Thoracic aorta (tissue), 2 donors: ENCODE results near the gene HOXC9. TPM values are rescaled to one million over a fixed set of nuclear protein-coding genes. Genes with fewer than 3 reads are reported as not detected.

Experiments used
- ATAC-seq: fragments of 150-250 bp; one replicate; pipeline ENCODE4 v1.8.0; 2017; ENCODE audit warnings: low read depth; ENCODE audit not compliant: insufficient number of reproducible peaks, low FRiP score
- DNase-seq: peaks from one replicate; pipeline ENCODE4 v3.0.0-alpha.2; 2020; ENCODE audit warnings: low spot score
- H3K27ac ChIP-seq, 2 donors: fragments of 200-600 bp; sonication (generic); 1 replicate in 1 of 2; 2 replicates in 1 of 2; pipeline ENCODE4 v1.5.1; 2016; ENCODE audit warnings: mild to moderate bottlenecking in 2 of 2, moderate library complexity in 2 of 2
- H3K27me3 ChIP-seq: fragments of 200-600 bp; sonication (generic); replicated peaks from 2 replicates; pipeline ENCODE4 v1.6.0; 2016; ENCODE audit warnings: mild to moderate bottlenecking; ENCODE audit not compliant: insufficient read depth
- H3K36me3 ChIP-seq: fragments of 200-600 bp; sonication (generic); one replicate; pipeline ENCODE4 v1.5.1; 2016
- H3K4me1 ChIP-seq, 2 donors: fragments of 200-600 bp; sonication (generic); 1 replicate in 1 of 2; 2 replicates in 1 of 2; pipeline versions ENCODE4 v1.5.1 to v1.6.0; 2016; ENCODE audit warnings: low read depth in 2 of 2, mild to moderate bottlenecking in 1 of 2; ENCODE audit not compliant: control insufficient read depth in 1 of 2
- H3K4me3 ChIP-seq: fragments of 200-600 bp; sonication (generic); 2 replicates; pipeline ENCODE4 v1.5.1; 2016; ENCODE audit warnings: mild to moderate bottlenecking
- H3K9me3 ChIP-seq: fragments of 200-600 bp; sonication (generic); 2 replicates; pipeline ENCODE4 v1.5.1; 2016
- CTCF ChIP-seq: fragments of 200-600 bp; sonication (generic); IDR thresholded peaks from one replicate; pipeline ENCODE4 v1.5.1; 2019; ENCODE audit warnings: antibody characterized with exemption
- total RNA-seq, 2 donors: library from RNA; depleted of rRNA; stranded (reverse); fragments of >200 nt; gene quantifications; one replicate each; pipeline versions ENCODE4 v1.1.0 to v1.2.3, GENCODE V29; 2016

The HOXC9 gene
- total RNA-seq, 2 donors from 2014 or later: not detected

GRCh38 chr12:54024127-54024526, 24.2 kb downstream of the HOXC9 start:
- Histone ChIP-seq H3K4me1 (peaks cover 10 to 23% of the 10 kb centered on the region in 2 donors), H3K36me3 (no peaks in the 10 kb centered on the region), H3K27ac (no peak overlapping the region), H3K27me3 (no peaks in the 10 kb centered on the region), H3K9me3 (no peaks in the 10 kb centered on the region), H3K4me3 (no peak overlapping the region)
- no peak for TF ChIP-seq CTCF
- ATAC-seq (no peak), DNase-seq (no peak)

GRCh38 chr12:54024581-54025305, 24.8 kb downstream of the HOXC9 start:
- H3K4me1 ChIP-seq: peaks cover 7 to 23% of the 10 kb centered on the region in 2 donors
- H3K4me3 ChIP-seq: no peak overlapping the region
- H3K27ac ChIP-seq: no peak overlapping the region
- H3K9me3 ChIP-seq: no peaks in the 10 kb centered on the region
- H3K36me3 ChIP-seq: no peaks in the 10 kb centered on the region
- ATAC-seq: no peak
- H3K27me3 ChIP-seq: no peaks in the 10 kb centered on the region
- no peak for DNase-seq
- no peak for TF ChIP-seq CTCF

- peaks cover 3% of the 10 kb centered on the region for H3K36me3 ChIP-seq
- no peak for DNase-seq
- no peak for ATAC-seq
- no peak overlapping the region for H3K4me3 ChIP-seq
- peaks cover 0 to 15% of the 10 kb centered on the region in 2 donors for H3K4me1 ChIP-seq
- no peak for TF ChIP-seq CTCF
- H3K27me3 ChIP-seq: no peaks in the 10 kb centered on the region
- H3K9me3 ChIP-seq: no peaks in the 10 kb centered on the region
- no peak overlapping the region for H3K27ac ChIP-seq
These were observed 25.8 kb downstream of the HOXC9 start for GRCh38 chr12:54025499-54026405.

GRCh38 chr12:54026640-54027441, 26.9 kb downstream of the HOXC9 start:
- Histone ChIP-seq H3K4me3 (no peak overlapping the region), H3K9me3 (no peaks in the 10 kb centered on the region), H3K4me1 (peaks cover 0 to 7% of the 10 kb centered on the region in 2 donors), H3K36me3 (peaks cover 3% of the 10 kb centered on the region), H3K27me3 (no peaks in the 10 kb centered on the region), H3K27ac (no peak overlapping the region)
- DNase-seq (no peak), ATAC-seq (no peak)
- TF ChIP-seq CTCF: no peak

- Histone ChIP-seq H3K4me1 (peaks cover 0 to 7% of the 10 kb centered on the region in 2 donors), H3K27ac (peak overlapping the region in 1 of 2 donors; percentile 7), H3K4me3 (no peak overlapping the region), H3K27me3 (no peaks in the 10 kb centered on the region), H3K9me3 (no peaks in the 10 kb centered on the region), H3K36me3 (peaks cover 3% of the 10 kb centered on the region)
- DNase-seq: no peak
- no peak for TF ChIP-seq CTCF
- no peak for ATAC-seq
These were observed 27.5 kb downstream of the HOXC9 start for GRCh38 chr12:54027442-54027786.
